K562 (cell line): ENCODE data around the gene GPR148. TPM values are rescaled to one million over a fixed set of nuclear protein-coding genes. Genes with fewer than 3 reads are reported as not detected.

ENCODE experiments used
- ATAC-seq: fragments of 200-7000 bp; cut with Tn5 transposase; 3 replicates; pipeline ENCODE4 v1.9.1; 2020; ENCODE audit warnings: moderate library complexity
- BruUV-seq: library from RNA; stranded (reverse); fragments of 400-500 nt; replicated peaks from 2 replicates; lab custom pipeline; 2021; lab: Mats Ljungman, UMichigan
- CTCF ChIA-PET: fragments of 300-600 bp; formaldehyde crosslinking; extraction: SDS; loops from one replicate; lab custom pipeline; 2021; ENCODE audit warnings: low intra/inter-chr PET ratio; lab: Yijun Ruan, JAX
- POLR2A ChIA-PET: fragments of 300-600, 350-650 bp; sonication (Branson Sonifier 250); formaldehyde crosslinking; extraction: SDS; loops from one replicate; lab custom pipeline; 2021; ENCODE audit warnings: antibody characterized with exemption, inconsistent platforms; lab: Yijun Ruan, JAX
- DNase-seq, 4 experiments: peaks; one replicate each; pipeline versions ENCODE4 v3.0.0 to v3.0.0-alpha.2; 2011 to 2018; ENCODE audit warnings: low spot score in 3 of 4, mixed read lengths in 3 of 4; ENCODE audit errors: extremely low read depth in 1 of 4
- FAIRE-seq: peaks from 2 replicates; lab custom pipeline; 2011; peaks lifted over from hg19 to GRCh38; lab: Jason Lieb, UNC
- H2AFZ ChIP-seq: 2 replicates; pipeline ENCODE4 v1.6.0; 2011; ENCODE audit warnings: low read depth, low read length, control low read depth, inconsistent platforms
- H3K27ac ChIP-seq: fragments of 200-600 bp; 3 replicates; pipeline ENCODE4 v1.8.0; 2011; ENCODE audit warnings: low read depth, mild to moderate bottlenecking, control low read depth, inconsistent platforms, low read length, moderate library complexity, mixed read lengths; ENCODE audit errors: extremely low read depth
- H3K27me3 ChIP-seq, 2 experiments: fragments of 300-600 bp in 1 of 2; 2 replicates in 1 of 2; 3 replicates in 1 of 2; pipeline versions ENCODE4 v1.6.0 to v1.8.0; 2011; ENCODE audit warnings: inconsistent platforms in 2 of 2, low read length in 2 of 2, mild to moderate bottlenecking in 1 of 2, mixed read lengths in 1 of 2, moderate library complexity in 1 of 2; ENCODE audit not compliant: control insufficient read depth in 2 of 2, insufficient read depth in 2 of 2
- H3K36me3 ChIP-seq: fragments of 300-600 bp; 3 replicates; pipeline ENCODE4 v1.8.0; 2011; ENCODE audit warnings: mild to moderate bottlenecking, low read length, inconsistent platforms; ENCODE audit not compliant: control insufficient read depth, insufficient read depth
- H3K4me1 ChIP-seq, 2 experiments: fragments of 200-600 bp in 1 of 2; replicated peaks in 1 of 2; 2 replicates in 1 of 2; 3 replicates in 1 of 2; pipeline versions ENCODE4 v1.5.1 to v1.8.0; 2011; ENCODE audit warnings: inconsistent platforms in 2 of 2, low read length in 2 of 2, mild to moderate bottlenecking in 1 of 2, mixed read lengths in 1 of 2, moderate library complexity in 1 of 2; ENCODE audit not compliant: control insufficient read depth in 2 of 2, insufficient read depth in 2 of 2
- H3K4me2 ChIP-seq: 2 replicates; pipeline ENCODE4 v1.6.1; 2011; ENCODE audit warnings: low read length, control low read depth, inconsistent platforms, mixed read lengths; ENCODE audit not compliant: insufficient read depth
- H3K4me3 ChIP-seq: fragments of 200-600 bp; sonication (generic), shearing (Covaris generic); 2 replicates; pipeline ENCODE4 v1.5.1; 2016; ENCODE audit warnings: control low read depth, inconsistent platforms
- H3K79me2 ChIP-seq: fragments of 200-600 bp; 3 replicates; pipeline ENCODE4 v1.8.0; 2011; ENCODE audit warnings: low read length, inconsistent platforms; ENCODE audit not compliant: control insufficient read depth, insufficient read depth
- H3K9ac ChIP-seq, 2 experiments: 2 replicates each; pipeline versions ENCODE4 v1.6.0 to v1.6.1; 2011; ENCODE audit warnings: low read depth in 2 of 2, low read length in 2 of 2, control low read depth in 1 of 2, inconsistent platforms in 1 of 2, mild to moderate bottlenecking in 1 of 2, mixed read lengths in 1 of 2; ENCODE audit not compliant: insufficient read depth in 1 of 2
- H3K9me1 ChIP-seq: one replicate; pipeline ENCODE4 v1.6.0; 2011; ENCODE audit warnings: inconsistent platforms, mild to moderate bottlenecking, low read length, moderate library complexity; ENCODE audit not compliant: control insufficient read depth, insufficient read depth
- H3K9me3 ChIP-seq: replicated peaks from 2 replicates; pipeline ENCODE4 v1.5.1; 2011; ENCODE audit warnings: low read depth, low read length, inconsistent platforms; ENCODE audit not compliant: control insufficient read depth, insufficient read depth
- H4K20me1 ChIP-seq: replicated peaks from 2 replicates; pipeline ENCODE4 v1.6.1; 2011; ENCODE audit warnings: low read length, inconsistent platforms, mixed read lengths; ENCODE audit not compliant: control insufficient read depth, insufficient read depth
- GTF2F1 ChIP-seq: IDR thresholded peaks from 2 replicates; pipeline ENCODE4 v1.6.1; 2011; ENCODE audit warnings: low read depth, low read length, improper control_type of control experiment
- HMBOX1 ChIP-seq: sonication (generic); IDR thresholded peaks from 2 replicates; pipeline ENCODE4 v1.6.1; 2016
- MAFK ChIP-seq: IDR thresholded peaks from 2 replicates; pipeline ENCODE4 v1.6.1; 2011; ENCODE audit warnings: low read length, improper control_type of control experiment
- MAX ChIP-seq: sonication (generic); formaldehyde crosslinking; IDR thresholded peaks from 2 replicates; pipeline ENCODE4 v1.9.0; 2022; ENCODE audit warnings: mild to moderate bottlenecking, missing genetic modification reagents
- ZBTB12 ChIP-seq: fragments of 250-450 bp; sonication (Bioruptor Pico); IDR thresholded peaks from 2 replicates; pipeline ENCODE4 v1.4.0; 2020
- ZNF592 ChIP-seq: fragments of 450-650 bp; IDR thresholded peaks from 2 replicates; pipeline ENCODE4 v1.6.1; 2017; ENCODE audit warnings: antibody characterized with exemption, mild to moderate bottlenecking
- WGBS: fragments of 100-300 bp; shearing (Covaris generic); methylation state at CpG from one replicate; pipeline ENCODE4 v1.1.6; 2016; ENCODE audit warnings: low coverage, mixed read lengths; ENCODE audit not compliant: insufficient coverage; ENCODE audit errors: missing lambda C conversion rate; 5-methylcytosine and 5-hydroxymethylcytosine counted together
- in situ Hi-C: fragments of 300-500 bp; cut with MboI; formaldehyde crosslinking; loops from 4 replicates; pipeline ENCODE4 v1.15.0; 2018; ENCODE audit warnings: inconsistent platforms, mixed read lengths
- intact Hi-C: fragments of 100-400 bp; cut with micrococcal nuclease; formaldehyde crosslinking; loops from 2 replicates; pipeline ENCODE4 v1.14.2; 2022
- polyA plus RNA-seq, 8 experiments: library from polyadenylated mRNA; depleted of rRNA in 4 of 8; stranded (reverse) in 5 of 8; unstranded in 3 of 8; fragments of >200 nt; fragmentation: Nextera tagmentation in 2 of 8; fragmentation: Illumina TruSeq in 1 of 8; extraction: Ambion mirVana in 2 of 8; extraction: Trizol in 1 of 8; gene quantifications; 2 replicates each; pipeline versions ENCODE4 v1.2.1 to v1.2.3, GENCODE V29; 2011 to 2014; ENCODE audit warnings: inconsistent platforms in 1 of 8, missing spikeins in 1 of 8
- total RNA-seq, 7 experiments: library from RNA; depleted of rRNA in 6 of 7; stranded (reverse); fragments of >200 nt in 6 of 7; fragmentation: Illumina TruSeq in 2 of 7; extraction: Trizol in 2 of 7; gene quantifications; 2 replicates each; pipeline versions ENCODE4 v1.2.1 to v1.2.3, GENCODE V29; 2011 to 2021; ENCODE audit warnings: low replicate concordance in 1 of 7

The GPR148 gene
- total and polyA plus RNA-seq, 9 of the 15 experiments (the other 6 are each of a cell fraction or from before 2014, with no cell fraction given): not detected

GRCh38 chr2:130755256-130756052 lies 26.6 kb downstream of the GPR148 start, which contains the start of gene AMER3:
AMER3 (plus strand) TSS chr2:130755540; CDS start chr2:130762073, 6,533 bp downstream.
- Histone ChIP-seq H2AFZ (no peak within 1 kb of the TSS), H4K20me1 (no peaks in the 10 kb centered on the region; the same call in 1 of the 2 replicates), H3K4me3 (no peak within 1 kb of the TSS), H3K27ac (no peak within 1 kb of the TSS), H3K9ac (no peak within 1 kb of the TSS), H3K79me2 (no peaks in the 10 kb centered on the region), H3K9me3 (no peaks in the 10 kb centered on the region), H3K4me2 (no peak within 1 kb of the TSS), H3K4me1 (peaks cover 0 to 12% of the 10 kb centered on the region in 2 experiments; a peak in 2 of 5 replicates), H3K9me1 (no peaks in the 10 kb centered on the region), H3K36me3 (no peaks in the 10 kb centered on the region), H3K27me3 (peaks cover 7 to 43% of the 10 kb centered on the region in 2 experiments; a peak in 4 of 5 replicates)
- ChIA-PET CTCF (no interaction called here), POLR2A (no interaction called here)
- BruUV-seq: no TSS peak
- WGBS: 7% methylated on average over 19 of the region's 43 CpGs
- TF ChIP-seq HMBOX1 (no peak), MAX (CRISPR knock-in tag) (no peak), MAFK (no peak), ZNF592 (no peak), GTF2F1 (no peak), ZBTB12 (CRISPR knock-in tag) (no peak)
- DNase-seq (no peak), FAIRE-seq (no peak), ATAC-seq (no peak)
- intact Hi-C loops: no loop called here
- in situ Hi-C loops: no loop called here
